Pancreas (tissue), 10 donors: ENCODE data around the gene MRPL28. TPM values are rescaled to one million over a fixed set of nuclear protein-coding genes. Genes with fewer than 3 reads are reported as not detected.

ENCODE experiments used
- ATAC-seq, 4 donors: fragments of 200-7000 bp; cut with Tn5 transposase; one replicate each; pipeline versions ENCODE4 v1.8.0 to v1.9.1; 2020; ENCODE audit warnings: mild to moderate bottlenecking in 4 of 4, moderate library complexity in 4 of 4
- DNase-seq, 6 donors: peaks; one replicate each; pipeline ENCODE4 v3.0.0-alpha.2; 2020
- FAIRE-seq: peaks from 2 replicates; lab custom pipeline; 2012; peaks lifted over from hg19 to GRCh38; lab: Jason Lieb, UNC
- H3K27ac ChIP-seq, 4 donors: fragments of 200-600 bp; sonication (generic); 1 replicate in 3 of 4; 2 replicates in 1 of 4; pipeline versions ENCODE4 v1.5.0 to v1.8.0; 2020
- H3K27me3 ChIP-seq, 4 donors: fragments of 200-600 bp; one replicate each; pipeline ENCODE4 v1.8.0; 2021
- H3K36me3 ChIP-seq, 3 donors: fragments of 200-600 bp; sonication (generic) in 1 of 3; one replicate each; pipeline versions ENCODE4 v1.5.0 to v1.8.0; 2020 to 2021
- H3K4me1 ChIP-seq, 3 donors: fragments of 200-600 bp; one replicate each; pipeline ENCODE4 v1.8.0; 2021
- H3K4me3 ChIP-seq, 4 donors: fragments of 200-600 bp; sonication (generic) in 2 of 4; one replicate each; pipeline versions ENCODE4 v1.5.0 to v1.8.0; 2020 to 2021
- H3K9me3 ChIP-seq, 4 donors: fragments of 200-600 bp; one replicate each; pipeline ENCODE4 v1.8.0; 2021
- CTCF ChIP-seq, 4 donors: fragments of 200-600 bp; sonication (generic) in 3 of 4; IDR thresholded peaks; one replicate each; pipeline versions ENCODE4 v1.5.0 to v1.8.0; 2021; ENCODE audit warnings: antibody characterized with exemption in 4 of 4
- WGBS, 2 donors: extraction: QIAGEN DNeasy Blood & Tissue Kit; methylation state at CpG; one replicate each; pipeline ENCODE4 v1.1.7; 2013; 5-methylcytosine and 5-hydroxymethylcytosine counted together
- intact Hi-C, 3 donors: fragments of 100-400 bp; cut with DNase I; formaldehyde crosslinking; loops; one replicate each; pipeline versions ENCODE4 v1.11.1 to v1.14.2; 2022
- polyA plus RNA-seq, 2 donors: library from polyadenylated mRNA; stranded (reverse); fragments of 200-250 nt; gene quantifications; one replicate each; pipeline ENCODE4 v1.2.3, GENCODE V29; 2013
- total RNA-seq, 6 donors: library from RNA; stranded (reverse); fragmentation: NEBNext Ultra II Directional in 4 of 6; extraction: Animal tissue kit (Norgen Biotek cat#: 25700) in 4 of 6; gene quantifications; one replicate each; pipeline versions ENCODE4 v1.2.1 to v1.2.4, GENCODE V29; 2021 to 2023
- donor health status: healthy with polysubstance abuse.
- donor health status: DM: no; HTN: no; CAD: no; lungs with moderate emphysema.
- donor health status: DM: no; HTN: no; CAD: no.
- donor health status: control.
- donor health status: control.
- donor health status: Bipolar disorder and iron deficiency.
- donor health status: DM: yes; HTN: yes; CAD: no.
- donor health status: DM: no; HTN: no; CAD: no.
- donor health status: DM: no; HTN: no; CAD: no.
- donor health status: DM: yes; HTN: yes; CAD: no.

The MRPL28 gene
- total and polyA plus RNA-seq, 8 donors: 9.2 to 65.4 (median 20.5) TPM

DNA sequence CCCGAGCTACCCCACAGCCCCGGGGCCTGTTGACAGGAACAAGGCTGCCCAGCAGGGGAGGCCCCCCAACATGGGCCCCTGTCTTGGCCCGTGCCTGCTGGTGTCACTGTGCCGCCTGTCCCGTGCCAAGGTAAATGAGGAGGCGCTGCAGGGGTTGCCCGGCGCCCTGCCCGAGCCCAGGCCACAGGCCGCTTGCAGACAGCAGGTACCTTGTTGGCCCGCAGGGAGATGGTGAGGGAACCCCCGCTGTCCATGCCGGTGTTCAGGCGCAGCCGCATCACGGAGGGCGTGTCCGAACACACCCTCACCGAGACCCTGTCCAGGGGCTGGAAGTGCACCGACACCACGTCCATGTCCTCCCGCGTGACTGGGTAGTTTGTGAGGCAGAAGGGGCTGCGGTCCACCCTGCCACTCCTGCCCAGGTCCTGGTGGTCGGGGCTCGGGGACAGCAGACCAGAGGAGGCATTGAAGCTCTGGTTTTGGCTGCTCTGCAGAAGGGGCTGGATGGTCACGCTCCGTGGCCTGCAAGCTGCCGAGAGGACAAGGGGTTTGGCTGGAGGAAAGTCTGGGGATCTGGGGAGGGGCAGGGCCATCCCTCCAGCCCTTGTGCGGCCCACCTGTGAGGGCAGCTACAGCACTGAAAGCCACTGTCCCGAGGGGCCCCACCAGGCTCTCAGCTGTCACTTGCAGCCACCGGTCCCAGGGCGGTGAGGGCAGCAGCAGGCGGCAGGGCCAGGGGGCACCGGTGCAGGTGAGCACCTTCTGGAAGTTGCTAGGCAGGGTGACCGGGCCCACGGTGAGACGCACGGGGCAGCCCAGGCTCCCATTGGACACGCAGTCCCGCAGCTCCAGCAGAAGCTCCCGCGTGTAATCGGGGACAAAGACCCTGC lies 5.8 kb upstream of the MRPL28 start:
- FAIRE-seq (no peak), ATAC-seq (no peak), DNase-seq (peak in 5 of 6 donors; percentile 11 to 80 (median 49))
- Histone ChIP-seq H3K27me3 (no peaks in the 10 kb centered on the region), H3K4me3 (no peak overlapping the region), H3K36me3 (peaks cover 0 to 34% (median 3%) of the 10 kb centered on the region in 3 donors), H3K27ac (no peak overlapping the region), H3K9me3 (no peaks in the 10 kb centered on the region), H3K4me1 (peaks cover 9 to 16% (median 9%) of the 10 kb centered on the region in 3 donors)
- 90 to 92% methylated on average over 44 of the region's 44 CpGs for WGBS, 2 donors
- TF ChIP-seq CTCF (IDR thresholded peaks at IDR 0.05): no peak
- intact Hi-C loops: no loop called here

DNA sequence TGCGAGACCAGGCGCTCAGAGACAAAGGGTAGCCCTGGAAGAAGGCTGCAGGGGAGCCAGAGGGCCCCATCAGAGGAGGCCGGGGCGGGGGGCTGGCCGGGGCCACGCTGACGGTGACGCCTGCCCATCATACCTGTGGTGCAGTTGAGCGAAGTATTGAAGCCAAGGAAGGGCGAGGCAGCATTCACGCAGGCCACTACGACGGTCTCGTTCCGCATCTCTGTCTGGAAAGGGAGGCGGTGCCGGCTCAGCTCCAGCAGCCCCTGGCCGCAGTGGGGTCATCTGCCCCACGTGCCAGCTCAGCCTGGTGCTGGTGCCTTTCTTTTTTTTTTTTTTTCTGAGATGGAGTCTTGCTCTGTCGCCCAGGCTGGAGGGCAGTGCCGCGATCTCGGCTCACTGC lies 4.9 kb upstream of the MRPL28 start:
- DNase-seq: peak in 1 of 6 donors; percentile 34
- Histone ChIP-seq H3K27me3 (no peaks in the 10 kb centered on the region), H3K4me3 (no peak overlapping the region), H3K36me3 (peaks cover 0 to 34% (median 3%) of the 10 kb centered on the region in 3 donors), H3K9me3 (no peaks in the 10 kb centered on the region), H3K4me1 (peaks cover 8 to 18% (median 15%) of the 10 kb centered on the region in 3 donors), H3K27ac (no peak overlapping the region)
- no peak for TF ChIP-seq CTCF (IDR thresholded peaks at IDR 0.05)
- no peak for FAIRE-seq
- WGBS, 2 donors: 95% methylated on average over 13 to 23 of the region's 23 CpGs
- ATAC-seq: no peak
- intact Hi-C loops: no loop called here

- TF ChIP-seq CTCF (IDR thresholded peaks at IDR 0.05): no peak
- 76 to 80% methylated on average over 9 of the region's 9 CpGs for whole genome bisulfite sequencing, 2 donors
- Histone ChIP-seq H3K9me3 (no peaks in the 10 kb centered on the region), H3K36me3 (peaks cover 0 to 34% (median 3%) of the 10 kb centered on the region in 3 donors), H3K4me3 (no peak overlapping the region), H3K27ac (no peak overlapping the region), H3K4me1 (peaks cover 2 to 14% (median 9%) of the 10 kb centered on the region in 3 donors), H3K27me3 (no peaks in the 10 kb centered on the region)
- intact Hi-C loops: no loop called here
- ATAC-seq: no peak
- peak in 2 of 6 donors; percentile 16 to 56 for DNase-seq
- no peak for FAIRE-seq
Measured at GRCh38 chr16:374616-374926, 4.2 kb upstream of the MRPL28 start.

DNA sequence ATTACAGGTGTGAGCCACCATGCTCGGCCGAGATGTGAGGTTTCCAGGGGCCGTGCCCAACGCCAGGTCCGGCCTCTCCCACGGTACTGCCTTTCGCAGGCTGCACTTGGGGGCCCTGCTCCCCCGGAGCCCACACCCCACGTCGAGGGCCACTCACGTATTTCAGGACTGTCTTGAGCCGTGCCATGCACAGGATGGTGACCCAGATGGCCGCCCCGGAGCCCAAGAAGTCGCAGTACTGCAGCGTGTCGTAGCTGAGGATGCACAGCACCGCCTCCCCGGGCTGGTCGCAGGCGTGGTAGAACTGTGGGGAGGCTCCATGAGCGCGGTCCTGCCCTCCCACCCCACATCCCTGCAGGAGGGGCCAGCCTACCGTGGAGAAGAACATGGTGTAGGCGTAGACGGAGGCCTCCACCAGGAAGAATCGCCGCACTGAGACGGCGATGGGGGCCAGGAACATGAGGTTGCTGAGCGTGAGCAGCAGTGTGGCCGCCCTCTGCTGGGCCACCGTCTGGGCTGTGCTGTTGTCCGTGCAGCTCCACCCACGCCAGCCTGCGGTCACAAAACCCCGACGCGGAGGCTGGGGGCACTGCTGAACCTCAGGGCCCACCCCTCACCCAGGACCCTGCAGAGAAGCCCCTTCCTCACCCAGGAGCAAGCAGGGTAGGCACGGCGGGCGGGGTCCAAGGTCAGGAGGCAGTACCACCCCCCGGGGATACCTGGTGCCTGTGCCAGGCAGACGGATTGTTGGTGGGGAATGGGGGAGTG lies 3.7 kb upstream of the MRPL28 start:
- WGBS, 2 donors: 91% methylated on average over 43 to 44 of the region's 44 CpGs
- no peak overlapping the region for H3K4me3 ChIP-seq
- ATAC-seq (no peak), DNase-seq (peak in 5 of 6 donors; percentile 7 to 75 (median 49)), FAIRE-seq (no peak)
- TF ChIP-seq CTCF (IDR thresholded peaks at IDR 0.05): no peak
- H3K27me3 ChIP-seq: no peaks in the 10 kb centered on the region
- H3K36me3 ChIP-seq: peaks cover 0 to 34% (median 3%) of the 10 kb centered on the region in 3 donors
- peaks cover 0 to 15% (median 6%) of the 10 kb centered on the region in 3 donors for H3K4me1 ChIP-seq
- no peak overlapping the region for H3K27ac ChIP-seq
- H3K9me3 ChIP-seq: no peaks in the 10 kb centered on the region
- intact Hi-C loops: no loop called here
